ENCODE data around the gene TPD52L1. TPM values are rescaled to one million over a fixed set of nuclear protein-coding genes. Genes with fewer than 3 reads are reported as not detected.

The TPD52L1 gene
- total and polyA plus RNA-seq, 3 donors from 2014 or later, result 20.6 to 22.5 (median 22.1) TPM

DNA sequence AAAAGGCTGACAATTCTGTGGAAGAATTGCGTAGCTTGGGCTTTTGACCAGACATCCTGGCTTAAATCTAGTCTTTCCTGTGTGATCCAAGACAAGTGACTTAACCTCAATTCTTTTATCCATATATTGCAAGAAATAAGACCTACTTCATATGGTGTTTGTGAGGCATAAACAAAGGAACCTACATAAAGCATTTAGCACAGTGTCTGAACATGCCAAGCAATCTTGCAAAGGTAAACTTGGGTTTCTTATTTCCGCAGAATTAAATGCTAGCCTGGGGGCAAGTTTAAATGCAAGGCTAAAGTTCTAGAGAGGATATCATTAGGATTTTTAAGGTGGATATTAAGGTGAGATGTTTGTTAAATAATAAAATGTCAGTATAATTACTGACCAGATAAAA lies 100.3 kb downstream of the TPD52L1 start:
- TF ChIP-seq, protein P1, sequence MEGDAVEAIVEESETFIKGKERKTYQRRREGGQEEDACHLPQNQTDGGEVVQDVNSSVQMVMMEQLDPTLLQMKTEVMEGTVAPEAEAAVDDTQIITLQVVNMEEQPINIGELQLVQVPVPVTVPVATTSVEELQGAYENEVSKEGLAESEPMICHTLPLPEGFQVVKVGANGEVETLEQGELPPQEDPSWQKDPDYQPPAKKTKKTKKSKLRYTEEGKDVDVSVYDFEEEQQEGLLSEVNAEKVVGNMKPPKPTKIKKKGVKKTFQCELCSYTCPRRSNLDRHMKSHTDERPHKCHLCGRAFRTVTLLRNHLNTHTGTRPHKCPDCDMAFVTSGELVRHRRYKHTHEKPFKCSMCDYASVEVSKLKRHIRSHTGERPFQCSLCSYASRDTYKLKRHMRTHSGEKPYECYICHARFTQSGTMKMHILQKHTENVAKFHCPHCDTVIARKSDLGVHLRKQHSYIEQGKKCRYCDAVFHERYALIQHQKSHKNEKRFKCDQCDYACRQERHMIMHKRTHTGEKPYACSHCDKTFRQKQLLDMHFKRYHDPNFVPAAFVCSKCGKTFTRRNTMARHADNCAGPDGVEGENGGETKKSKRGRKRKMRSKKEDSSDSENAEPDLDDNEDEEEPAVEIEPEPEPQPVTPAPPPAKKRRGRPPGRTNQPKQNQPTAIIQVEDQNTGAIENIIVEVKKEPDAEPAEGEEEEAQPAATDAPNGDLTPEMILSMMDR (IDR thresholded peaks at IDR 0.05), result no peak
- TF ChIP-seq POLR2A (IDR thresholded peaks at IDR 0.05), result no peak
- intact Hi-C loops (cut with DNase I; ENCODE audit: low total_unique reads), result no loop called here
- 93 to 96% methylated on average over 2 of the region's 2 CpGs for WGBS, 2 donors

GRCh38 chr6:125254321-125254720 lies 100.7 kb downstream of the TPD52L1 start:
- Histone ChIP-seq H3K4me3 (no peak overlapping the region), H3K36me3 (ENCODE audit: low read depth, missing control alignments) (no peaks in the 10 kb centered on the region), H3K4me1 (no peaks in the 10 kb centered on the region), H3K27me3 (no peaks in the 10 kb centered on the region), H3K9me3 (no peaks in the 10 kb centered on the region), H3K27ac (no peak overlapping the region)
- TF ChIP-seq POLR2A (IDR thresholded peaks at IDR 0.05), result no peak
- TF ChIP-seq, protein P1 (IDR thresholded peaks at IDR 0.05), result no peak
- intact Hi-C loops (cut with DNase I; ENCODE audit: low total_unique reads), result no loop called here
- DNase-seq, result no peak
- 96 to 97% methylated on average over 3 of the region's 3 CpGs for WGBS, 2 donors

More for the DNA sequence above, 100.3 kb downstream of the TPD52L1 start:
- no peak overlapping the region for H3K27ac ChIP-seq
- DNase-seq, result no peak
- no peaks in the 10 kb centered on the region for H3K36me3 ChIP-seq (ENCODE audit: low read depth, missing control alignments)
- H3K4me1 ChIP-seq, result no peaks in the 10 kb centered on the region
- no peaks in the 10 kb centered on the region for H3K27me3 ChIP-seq
- no peak overlapping the region for H3K4me3 ChIP-seq
- no peaks in the 10 kb centered on the region for H3K9me3 ChIP-seq

DNA sequence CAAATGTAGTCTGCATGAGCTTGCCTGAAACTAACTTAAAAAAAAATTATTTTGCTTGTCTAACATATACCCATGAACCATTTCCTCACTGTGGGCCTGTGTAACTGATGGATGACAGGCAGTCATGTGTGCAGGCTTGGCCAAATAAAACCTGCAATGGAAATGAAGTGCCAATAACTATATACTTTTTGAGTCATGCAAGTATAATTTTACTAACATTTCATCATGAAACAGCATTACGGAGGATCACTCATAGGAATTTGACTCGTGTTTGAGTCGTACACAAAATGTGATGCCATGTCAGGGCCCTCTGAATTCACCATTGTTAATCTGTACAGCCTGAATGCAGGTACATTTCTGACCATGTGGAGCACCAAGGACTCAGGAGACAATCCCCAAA lies 101.6 kb downstream of the TPD52L1 start:
- H3K36me3 ChIP-seq (ENCODE audit: low read depth, missing control alignments), result no peaks in the 10 kb centered on the region
- H3K4me3 ChIP-seq, result no peak overlapping the region
- no peak for TF ChIP-seq POLR2A (IDR thresholded peaks at IDR 0.05)
- TF ChIP-seq, protein P1 (IDR thresholded peaks at IDR 0.05), result no peak
- WGBS, 2 donors, result 82 to 83% methylated on average over 3 of the region's 3 CpGs
- no peaks in the 10 kb centered on the region for H3K9me3 ChIP-seq
- no peak for DNase-seq
- H3K27me3 ChIP-seq, result no peaks in the 10 kb centered on the region
- H3K27ac ChIP-seq, result no peak overlapping the region
- no peaks in the 10 kb centered on the region for H3K4me1 ChIP-seq
- intact Hi-C loops (cut with DNase I; ENCODE audit: low total_unique reads), result no loop called here

DNA sequence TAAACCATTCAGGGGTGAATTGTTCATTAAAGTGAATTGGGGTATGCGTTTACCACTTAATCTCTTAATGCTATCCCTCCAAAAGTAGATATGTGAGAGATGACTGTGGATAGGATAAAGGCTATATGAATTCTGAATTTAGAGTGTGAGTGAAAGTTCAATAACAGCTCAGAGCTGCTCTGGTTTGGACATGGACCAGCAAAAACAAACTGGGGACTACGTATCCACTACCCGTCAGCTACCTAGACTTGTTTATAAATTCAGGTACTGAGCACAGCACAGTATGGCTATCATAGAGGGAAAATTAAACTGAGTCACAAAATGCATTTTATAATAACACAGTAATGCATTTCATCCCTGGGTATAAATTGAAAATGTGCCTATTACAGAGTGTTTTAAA lies 103.8 kb downstream of the TPD52L1 start:
- no peaks in the 10 kb centered on the region for H3K9me3 ChIP-seq
- 93% methylated on average over 3 of the region's 3 CpGs for WGBS, 2 donors
- H3K27ac ChIP-seq, result no peak overlapping the region
- no peak for DNase-seq
- TF ChIP-seq, protein P1 (IDR thresholded peaks at IDR 0.05), result no peak
- TF ChIP-seq POLR2A (IDR thresholded peaks at IDR 0.05), result no peak
- H3K27me3 ChIP-seq, result no peaks in the 10 kb centered on the region
- H3K4me1 ChIP-seq, result no peaks in the 10 kb centered on the region
- H3K36me3 ChIP-seq (ENCODE audit: low read depth, missing control alignments), result no peaks in the 10 kb centered on the region
- intact Hi-C loops (cut with DNase I; ENCODE audit: low total_unique reads), result no loop called here
- H3K4me3 ChIP-seq, result no peak overlapping the region

GRCh38 chr6:125258651-125259353 lies 105.2 kb downstream of the TPD52L1 start:
- DNase-seq, result no peak
- H3K27me3 ChIP-seq, result no peaks in the 10 kb centered on the region
- intact Hi-C loops (cut with DNase I; ENCODE audit: low total_unique reads), result no loop called here
- H3K9me3 ChIP-seq, result no peaks in the 10 kb centered on the region
- no peaks in the 10 kb centered on the region for H3K4me1 ChIP-seq
- TF ChIP-seq, protein P1 (IDR thresholded peaks at IDR 0.05), result no peak
- no peak for TF ChIP-seq POLR2A (IDR thresholded peaks at IDR 0.05)
- H3K27ac ChIP-seq, result no peak overlapping the region
- no peak overlapping the region for H3K4me3 ChIP-seq
- no peaks in the 10 kb centered on the region for H3K36me3 ChIP-seq (ENCODE audit: low read depth, missing control alignments)
- 92 to 98% methylated on average over 2 of the region's 2 CpGs for WGBS, 2 donors

Measured in testis (tissue), 3 donors.